Measurements from ENCODE around the gene IFNA17. TPM values are rescaled to one million over a fixed set of nuclear protein-coding genes. Genes with fewer than 3 reads are reported as not detected.

IFNA17 gene
- polyA plus RNA-seq, 2 donors, result not detected

Other genes with a start within 250 kb of the IFNA17 start
- gene HACD4, start 196.6 kb downstream of the IFNA17 start, polyA plus RNA-seq, result 1 to 10 TPM in 1 of 2 donors, under 1 TPM in 1; 0.98 to 1.1 TPM
- not detected for gene IFNB1, start 150.3 kb downstream of the IFNA17 start, polyA plus RNA-seq
- gene IFNW1, start 86.4 kb downstream of the IFNA17 start, polyA plus RNA-seq, result not detected
- gene IFNA21, start 61.6 kb downstream of the IFNA17 start, polyA plus RNA-seq, result not detected
- gene IFNA4, start 40.6 kb downstream of the IFNA17 start, polyA plus RNA-seq, result not detected
- gene IFNA7, start 26.0 kb downstream of the IFNA17 start, polyA plus RNA-seq, result not detected
- not detected for gene IFNA10, start 21.1 kb downstream of the IFNA17 start, polyA plus RNA-seq
- gene IFNA16, start 10.9 kb downstream of the IFNA17 start, polyA plus RNA-seq, result not detected
- gene IFNA14, start 11.8 kb upstream of the IFNA17 start, polyA plus RNA-seq, result not detected
- gene IFNA5, start 77.1 kb upstream of the IFNA17 start, polyA plus RNA-seq, result under 1 TPM in 1 of 2 donors, not detected in 1; 0.04 TPM
- gene KLHL9, start 107.2 kb upstream of the IFNA17 start, polyA plus RNA-seq, result 1 to 10 TPM; 5.0 to 5.9 TPM
- gene IFNA6, start 122.7 kb upstream of the IFNA17 start, polyA plus RNA-seq, result not detected
- not detected for gene IFNA13, start 139.8 kb upstream of the IFNA17 start, polyA plus RNA-seq
- not detected for gene IFNA2, start 157.2 kb upstream of the IFNA17 start, polyA plus RNA-seq
- not detected for gene IFNA8, start 180.9 kb upstream of the IFNA17 start, polyA plus RNA-seq
- gene IFNA1, start 212.2 kb upstream of the IFNA17 start, polyA plus RNA-seq, result not detected

All from esophagus (tissue), 2 donors.